C4-2B (cell line): Measurements from ENCODE around the gene CDV3.

Experiments used
- CTCF ChIP-seq: fragments of 450-650 bp; conservative IDR thresholded peaks from 2 replicates; pipeline ENCODE4 v1.5.1; 2017; ENCODE audit warnings: mild to moderate bottlenecking
- ZFX ChIP-seq: fragments of 450-650 bp; IDR thresholded peaks from 2 replicates; pipeline ENCODE4 v1.6.1; 2017

DNA sequence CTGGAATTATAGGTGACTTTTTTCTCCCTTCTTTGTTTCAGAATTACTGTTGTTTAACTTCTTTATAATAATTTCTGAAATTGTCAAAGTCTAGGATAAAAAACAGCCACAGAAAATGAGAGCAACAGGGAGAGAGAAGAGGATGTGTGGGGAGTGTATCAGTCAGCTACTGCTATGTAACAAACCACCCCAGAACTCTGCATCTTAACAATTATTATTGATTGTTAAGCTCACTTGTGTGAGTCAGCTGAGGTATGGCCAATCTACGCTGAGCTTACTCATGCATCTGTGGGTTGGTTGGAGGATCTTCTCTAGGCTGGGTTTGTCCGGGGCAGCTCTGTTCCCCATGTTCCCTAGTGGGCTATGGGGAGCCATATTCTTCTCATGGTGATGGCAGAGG is 43.7 kb upstream of the CDV3 start:
- TF ChIP-seq CTCF (no peak), ZFX (no peak)
